HL-60 (cell line): ENCODE data around the gene EHD1.

Experiments used
- CTCF ChIP-seq: IDR thresholded peaks from one replicate; pipeline ENCODE4 v1.5.1; 2011; ENCODE audit warnings: low read length, control low read depth, inconsistent platforms; ENCODE audit not compliant: insufficient read depth
- GABPA ChIP-seq: IDR thresholded peaks from 2 replicates; pipeline ENCODE4 v1.6.1; 2012; ENCODE audit warnings: low read depth
- POLR2AphosphoS5 ChIP-seq: IDR thresholded peaks from 2 replicates; pipeline ENCODE4 v1.6.1; 2012; ENCODE audit warnings: low read depth
- REST ChIP-seq: IDR thresholded peaks from 2 replicates; pipeline ENCODE4 v1.6.1; 2012; ENCODE audit warnings: low read depth; ENCODE audit not compliant: insufficient replicate concordance

- TF ChIP-seq CTCF, result no peak
- no peak for TF ChIP-seq REST
- no peak for TF ChIP-seq GABPA
- no peak for TF ChIP-seq POLR2AphosphoS5
These were observed 32.2 kb upstream of the EHD1 start for GRCh38 chr11:64910451-64911093.
